Calu3 (cell line): Measurements from ENCODE around the gene CRIP1. TPM values are rescaled to one million over a fixed set of nuclear protein-coding genes. Genes with fewer than 3 reads are reported as not detected.

Experiments used
- BruUV-seq: library from RNA; stranded (reverse); fragments of 400-500 nt; replicated peaks from 2 replicates; lab custom pipeline; 2021; lab: Mats Ljungman, UMichigan
- CTCF ChIA-PET: fragments of 300-600 bp; sonication (Branson Sonifier 250); formaldehyde crosslinking; loops from one replicate; lab custom pipeline; 2022; ENCODE audit warnings: antibody characterized with exemption; lab: Charles Lee
- DNase-seq: peaks from one replicate; pipeline ENCODE4 v3.0.0; 2022
- H3K27ac Mint-ChIP-seq: one replicate; pipeline ENCODE4 v1.8.0; 2022; ENCODE audit warnings: mixed read lengths; ENCODE audit not compliant: unreplicated experiment
- H3K27me3 Mint-ChIP-seq: one replicate; pipeline ENCODE4 v1.8.0; 2022; ENCODE audit warnings: mixed read lengths; ENCODE audit not compliant: unreplicated experiment
- H3K36me3 Mint-ChIP-seq: one replicate; pipeline ENCODE4 v1.8.0; 2022; ENCODE audit warnings: mild to moderate bottlenecking, moderate library complexity, mixed read lengths; ENCODE audit not compliant: insufficient read depth, unreplicated experiment
- H3K4me1 Mint-ChIP-seq: one replicate; pipeline ENCODE4 v1.8.0; 2022; ENCODE audit warnings: mild to moderate bottlenecking, low read depth, mixed read lengths; ENCODE audit not compliant: unreplicated experiment
- H3K4me3 Mint-ChIP-seq: one replicate; pipeline ENCODE4 v1.8.0; 2022; ENCODE audit warnings: mild to moderate bottlenecking, low read depth, moderate library complexity, mixed read lengths; ENCODE audit not compliant: unreplicated experiment
- H3K9me3 Mint-ChIP-seq: one replicate; pipeline ENCODE4 v1.8.0; 2022; ENCODE audit warnings: low read depth, mixed read lengths; ENCODE audit not compliant: unreplicated experiment
- CTCF ChIP-seq: fragments of 200-600 bp; IDR thresholded peaks from one replicate; pipeline ENCODE4 v1.8.0; 2022; ENCODE audit warnings: antibody characterized with exemption; ENCODE audit not compliant: unreplicated experiment
- intact Hi-C: fragments of 100-400 bp; cut with micrococcal nuclease; formaldehyde crosslinking; loops from one replicate; pipeline ENCODE4 v1.10.0; 2022; ENCODE audit not compliant: unreplicated experiment
- total RNA-seq: library from RNA; stranded (reverse); gene quantifications from 2 replicates; pipeline ENCODE4 v1.2.3, GENCODE V29; 2022

CRIP1 gene
- total RNA-seq, 1 experiment from 2014 or later, result 7.1 TPM

DNA sequence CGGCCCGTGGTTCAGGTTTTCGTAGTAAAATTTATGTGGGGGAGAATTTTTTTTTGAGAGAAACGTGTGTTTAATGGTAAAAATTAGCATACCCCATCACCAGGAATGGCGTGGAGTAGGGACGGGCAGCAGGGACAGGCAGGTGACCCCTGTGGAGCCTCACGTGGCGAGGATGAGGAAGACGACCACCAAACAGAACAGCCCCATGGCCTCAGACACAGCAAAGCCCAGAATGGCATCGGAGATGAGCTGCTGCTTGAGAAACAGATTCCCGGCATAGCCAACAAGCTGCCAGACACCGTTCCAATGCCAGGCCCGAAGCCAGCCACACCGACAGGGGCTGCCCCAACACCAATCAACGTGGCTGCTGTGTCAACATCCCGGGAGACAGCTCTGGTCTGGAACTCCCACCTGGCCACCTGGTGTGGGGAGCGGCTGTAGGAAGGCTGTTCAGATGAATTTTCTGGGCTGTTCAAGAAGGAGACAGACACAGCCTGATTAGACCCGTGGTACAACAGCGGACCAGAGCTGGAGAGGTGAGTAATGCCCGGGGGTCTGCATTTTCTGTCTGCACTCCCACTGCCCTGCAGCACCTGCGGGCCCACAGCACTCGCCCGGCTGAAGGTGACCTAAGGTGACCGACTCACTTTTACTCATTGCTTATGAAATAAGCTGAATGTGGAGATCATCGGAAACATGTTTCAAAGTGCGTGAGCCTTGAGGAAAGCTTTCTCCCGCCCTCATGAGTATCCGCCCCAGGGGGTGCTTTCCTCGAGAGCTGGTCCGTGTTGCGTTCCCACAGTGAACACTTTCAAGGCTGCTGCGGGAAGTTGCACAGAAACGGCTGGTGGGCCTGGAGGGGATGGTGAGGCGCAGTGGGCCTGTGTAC is 50.2 kb downstream of the CRIP1 start:
- H3K9me3 Mint-ChIP-seq, result no peaks in the 10 kb centered on the region
- no TSS peak for BruUV-seq

DNA sequence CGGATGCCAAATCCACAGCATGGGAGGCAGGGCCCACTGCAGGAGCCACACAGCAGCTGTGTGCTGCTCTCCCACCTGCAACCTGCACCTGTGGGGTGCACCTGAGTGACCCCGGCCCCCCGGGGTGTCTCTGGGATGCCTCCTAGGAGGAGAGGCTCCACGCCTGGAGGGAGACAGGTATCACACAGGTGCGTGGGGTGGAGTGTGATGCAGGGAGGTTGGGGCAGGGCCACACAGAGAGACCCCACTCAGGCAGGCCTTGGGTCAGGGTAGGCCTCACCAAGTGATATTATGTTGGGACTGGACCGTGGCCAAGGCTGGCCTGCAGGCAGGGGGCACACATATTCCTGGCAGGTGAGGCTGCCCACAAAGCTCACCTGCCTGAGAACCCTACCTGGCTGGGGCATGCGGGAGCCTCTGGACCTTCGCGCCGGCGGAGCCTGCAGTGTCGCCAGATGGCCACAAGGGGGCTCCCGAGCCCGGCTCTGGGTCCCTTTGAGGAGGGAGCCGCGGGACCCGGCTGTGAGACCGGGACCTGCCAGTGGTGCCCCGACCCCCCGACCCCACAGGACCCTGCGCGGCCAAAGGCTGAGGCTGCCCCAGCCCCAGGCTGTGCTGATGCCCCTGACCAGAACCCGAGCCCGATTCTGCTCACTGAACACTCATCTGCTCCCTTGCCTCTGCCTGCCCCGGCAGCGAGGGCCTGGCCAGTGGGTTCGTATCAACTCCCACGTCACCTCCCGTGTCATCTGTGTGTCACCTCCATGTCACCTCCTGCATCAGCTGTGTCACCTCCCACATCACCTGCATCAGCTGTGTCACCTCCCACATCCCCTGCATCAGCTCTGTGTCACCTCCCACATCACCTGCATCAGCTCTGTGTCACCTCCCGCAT is 51.1 kb downstream of the CRIP1 start:
- CTCF ChIA-PET, result no interaction called here
- Mint-ChIP-seq H3K27me3 (peaks cover 98% of the 10 kb centered on the region), H3K27ac (no peak overlapping the region), H3K4me1 (no peaks in the 10 kb centered on the region), H3K4me3 (peak overlapping the region; percentile 19), H3K36me3 (no peaks in the 10 kb centered on the region), H3K9me3 (peaks cover 3% of the 10 kb centered on the region)
- TF ChIP-seq CTCF, result peak; percentile 92
- peak; percentile 81 for DNase-seq
- no TSS peak for BruUV-seq
- intact Hi-C loops, result no loop called here

More for the DNA sequence above, 50.2 kb downstream of the CRIP1 start:
- H3K27me3 Mint-ChIP-seq, result peaks cover 98% of the 10 kb centered on the region
- no peaks in the 10 kb centered on the region for H3K36me3 Mint-ChIP-seq
- no peak overlapping the region for H3K4me3 Mint-ChIP-seq
- CTCF ChIA-PET, result no interaction called here
- no peak overlapping the region for H3K27ac Mint-ChIP-seq
- TF ChIP-seq CTCF, result no peak
- no peak for DNase-seq
- intact Hi-C loops, result no loop called here
- H3K4me1 Mint-ChIP-seq, result no peaks in the 10 kb centered on the region

Other genes with a start within 250 kb of the CRIP1 start
- gene BTBD6, start 238.4 kb upstream of the CRIP1 start, total RNA-seq, result 29.7 and 30.1 TPM in 2 replicates
- gene BRF1, start 185.9 kb upstream of the CRIP1 start, total RNA-seq, result 38.4 and 43.7 TPM in 2 replicates
- 71.8 and 77.3 TPM in 2 replicates for gene PACS2, start 172.1 kb upstream of the CRIP1 start, total RNA-seq
- gene TEX22, start 88.3 kb upstream of the CRIP1 start, total RNA-seq, result 1.6 and 2.8 TPM in 2 replicates
- 161 and 168 TPM in 2 replicates for gene MTA1, start 67.1 kb upstream of the CRIP1 start, total RNA-seq
- gene CRIP2, start 12.1 kb upstream of the CRIP1 start, total RNA-seq, result 70.1 and 71.8 TPM in 2 replicates
- gene TEDC1, start 4.4 kb downstream of the CRIP1 start, total RNA-seq, result 33.7 and 36.8 TPM in 2 replicates
- gene TMEM121, start 39.7 kb downstream of the CRIP1 start, total RNA-seq, result 0.38 and 0.42 TPM in 2 replicates